K562 (cell line): ENCODE measurements around the gene SNAPC2. TPM values are rescaled to one million over a fixed set of nuclear protein-coding genes. Genes with fewer than 3 reads are reported as not detected.
A peak's percentile ranks its signal among the peaks of the same experiment; 100 is the strongest.

Experiments used
- ATAC-seq: fragments of 200-7000 bp; cut with Tn5 transposase; 3 replicates; pipeline ENCODE4 v1.9.1; 2020; ENCODE audit warnings: moderate library complexity
- BruUV-seq: library from RNA; stranded (reverse); fragments of 400-500 nt; replicated peaks from 2 replicates; lab custom pipeline; 2021; lab: Mats Ljungman, UMichigan
- CTCF ChIA-PET: fragments of 300-600 bp; formaldehyde crosslinking; extraction: SDS; loops from one replicate; lab custom pipeline; 2021; ENCODE audit warnings: low intra/inter-chr PET ratio; lab: Yijun Ruan, JAX
- POLR2A ChIA-PET: fragments of 300-600, 350-650 bp; sonication (Branson Sonifier 250); formaldehyde crosslinking; extraction: SDS; loops from one replicate; lab custom pipeline; 2021; ENCODE audit warnings: antibody characterized with exemption, inconsistent platforms; lab: Yijun Ruan, JAX
- DNase-seq, 4 experiments: peaks; one replicate each; pipeline versions ENCODE4 v3.0.0 to v3.0.0-alpha.2; 2011 to 2018; ENCODE audit warnings: low spot score in 3 of 4, mixed read lengths in 3 of 4; ENCODE audit errors: extremely low read depth in 1 of 4
- FAIRE-seq: peaks from 2 replicates; lab custom pipeline; 2011; peaks lifted over from hg19 to GRCh38; lab: Jason Lieb, UNC
- H2AFZ ChIP-seq: 2 replicates; pipeline ENCODE4 v1.6.0; 2011; ENCODE audit warnings: low read depth, low read length, control low read depth, inconsistent platforms
- H3K27ac ChIP-seq: fragments of 200-600 bp; 3 replicates; pipeline ENCODE4 v1.8.0; 2011; ENCODE audit warnings: low read depth, mild to moderate bottlenecking, control low read depth, inconsistent platforms, low read length, moderate library complexity, mixed read lengths; ENCODE audit errors: extremely low read depth
- H3K27me3 ChIP-seq, 2 experiments: fragments of 300-600 bp in 1 of 2; 2 replicates in 1 of 2; 3 replicates in 1 of 2; pipeline versions ENCODE4 v1.6.0 to v1.8.0; 2011; ENCODE audit warnings: inconsistent platforms in 2 of 2, low read length in 2 of 2, mild to moderate bottlenecking in 1 of 2, mixed read lengths in 1 of 2, moderate library complexity in 1 of 2; ENCODE audit not compliant: control insufficient read depth in 2 of 2, insufficient read depth in 2 of 2
- H3K36me3 ChIP-seq: fragments of 300-600 bp; 3 replicates; pipeline ENCODE4 v1.8.0; 2011; ENCODE audit warnings: mild to moderate bottlenecking, low read length, inconsistent platforms; ENCODE audit not compliant: control insufficient read depth, insufficient read depth
- H3K4me1 ChIP-seq, 2 experiments: fragments of 200-600 bp in 1 of 2; replicated peaks in 1 of 2; 2 replicates in 1 of 2; 3 replicates in 1 of 2; pipeline versions ENCODE4 v1.5.1 to v1.8.0; 2011; ENCODE audit warnings: inconsistent platforms in 2 of 2, low read length in 2 of 2, mild to moderate bottlenecking in 1 of 2, mixed read lengths in 1 of 2, moderate library complexity in 1 of 2; ENCODE audit not compliant: control insufficient read depth in 2 of 2, insufficient read depth in 2 of 2
- H3K4me2 ChIP-seq: 2 replicates; pipeline ENCODE4 v1.6.1; 2011; ENCODE audit warnings: low read length, control low read depth, inconsistent platforms, mixed read lengths; ENCODE audit not compliant: insufficient read depth
- H3K4me3 ChIP-seq: fragments of 200-600 bp; sonication (generic), shearing (Covaris generic); 2 replicates; pipeline ENCODE4 v1.5.1; 2016; ENCODE audit warnings: control low read depth, inconsistent platforms
- H3K79me2 ChIP-seq: fragments of 200-600 bp; 3 replicates; pipeline ENCODE4 v1.8.0; 2011; ENCODE audit warnings: low read length, inconsistent platforms; ENCODE audit not compliant: control insufficient read depth, insufficient read depth
- H3K9ac ChIP-seq, 2 experiments: 2 replicates each; pipeline versions ENCODE4 v1.6.0 to v1.6.1; 2011; ENCODE audit warnings: low read depth in 2 of 2, low read length in 2 of 2, control low read depth in 1 of 2, inconsistent platforms in 1 of 2, mild to moderate bottlenecking in 1 of 2, mixed read lengths in 1 of 2; ENCODE audit not compliant: insufficient read depth in 1 of 2
- H3K9me1 ChIP-seq: one replicate; pipeline ENCODE4 v1.6.0; 2011; ENCODE audit warnings: inconsistent platforms, mild to moderate bottlenecking, low read length, moderate library complexity; ENCODE audit not compliant: control insufficient read depth, insufficient read depth
- H3K9me3 ChIP-seq: replicated peaks from 2 replicates; pipeline ENCODE4 v1.5.1; 2011; ENCODE audit warnings: low read depth, low read length, inconsistent platforms; ENCODE audit not compliant: control insufficient read depth, insufficient read depth
- H4K20me1 ChIP-seq: replicated peaks from 2 replicates; pipeline ENCODE4 v1.6.1; 2011; ENCODE audit warnings: low read length, inconsistent platforms, mixed read lengths; ENCODE audit not compliant: control insufficient read depth, insufficient read depth
- ARID4B ChIP-seq: sonication (generic); formaldehyde crosslinking; IDR thresholded peaks from 2 replicates; pipeline ENCODE4 v1.8.0; 2022; ENCODE audit warnings: mild to moderate bottlenecking, missing genetic modification reagents
- BRF2 ChIP-seq: IDR thresholded peaks from 3 replicates; pipeline ENCODE4 v1.6.1; 2011; ENCODE audit warnings: borderline replicate concordance, mild to moderate bottlenecking; ENCODE audit not compliant: insufficient read length, insufficient read depth
- GATA2 ChIP-seq: sonication (generic); formaldehyde crosslinking; IDR thresholded peaks from 2 replicates; pipeline ENCODE4 v1.4.0; 2020; ENCODE audit warnings: mild to moderate bottlenecking, missing genetic modification reagents
- HCFC1 ChIP-seq: IDR thresholded peaks from 2 replicates; pipeline ENCODE4 v1.6.1; 2012; ENCODE audit warnings: low read depth, low read length, improper control_type of control experiment
- HDAC3 ChIP-seq: fragments of 450-650 bp; IDR thresholded peaks from 2 replicates; pipeline ENCODE4 v1.6.1; 2018; ENCODE audit warnings: borderline replicate concordance, mild to moderate bottlenecking, moderate library complexity; ENCODE audit not compliant: partially characterized antibody
- HMBOX1 ChIP-seq: sonication (generic); IDR thresholded peaks from 2 replicates; pipeline ENCODE4 v1.6.1; 2016
- MCM5 ChIP-seq: fragments of 450-650 bp; IDR thresholded peaks from 2 replicates; pipeline ENCODE4 v1.6.1; 2016; ENCODE audit warnings: low read depth
- NFXL1 ChIP-seq: fragments of 450-650 bp; formaldehyde crosslinking; IDR thresholded peaks from 2 replicates; pipeline ENCODE4 v1.4.0; 2021; ENCODE audit warnings: mild to moderate bottlenecking
- ZNF311 ChIP-seq: fragments of 250-450 bp; sonication (Bioruptor Pico); IDR thresholded peaks from 2 replicates; pipeline ENCODE4 v1.4.0; 2020; ENCODE audit warnings: mild to moderate bottlenecking, moderate library complexity
- WGBS: fragments of 100-300 bp; shearing (Covaris generic); methylation state at CpG from one replicate; pipeline ENCODE4 v1.1.6; 2016; ENCODE audit warnings: low coverage, mixed read lengths; ENCODE audit not compliant: insufficient coverage; ENCODE audit errors: missing lambda C conversion rate; 5-methylcytosine and 5-hydroxymethylcytosine counted together
- in situ Hi-C: fragments of 300-500 bp; cut with MboI; formaldehyde crosslinking; loops from 4 replicates; pipeline ENCODE4 v1.15.0; 2018; ENCODE audit warnings: inconsistent platforms, mixed read lengths
- intact Hi-C: fragments of 100-400 bp; cut with micrococcal nuclease; formaldehyde crosslinking; loops from 2 replicates; pipeline ENCODE4 v1.14.2; 2022
- polyA plus RNA-seq, 8 experiments: library from polyadenylated mRNA; depleted of rRNA in 4 of 8; stranded (reverse) in 5 of 8; unstranded in 3 of 8; fragments of >200 nt; fragmentation: Nextera tagmentation in 2 of 8; fragmentation: Illumina TruSeq in 1 of 8; extraction: Ambion mirVana in 2 of 8; extraction: Trizol in 1 of 8; gene quantifications; 2 replicates each; pipeline versions ENCODE4 v1.2.1 to v1.2.3, GENCODE V29; 2011 to 2014; ENCODE audit warnings: inconsistent platforms in 1 of 8, missing spikeins in 1 of 8
- total RNA-seq, 7 experiments: library from RNA; depleted of rRNA in 6 of 7; stranded (reverse); fragments of >200 nt in 6 of 7; fragmentation: Illumina TruSeq in 2 of 7; extraction: Trizol in 2 of 7; gene quantifications; 2 replicates each; pipeline versions ENCODE4 v1.2.1 to v1.2.3, GENCODE V29; 2011 to 2021; ENCODE audit warnings: low replicate concordance in 1 of 7
- TF ChIP-seq, protein P1 (sequence below): sonication (generic); formaldehyde crosslinking; IDR thresholded peaks from 2 replicates; pipeline ENCODE4 v1.8.0; 2022; ENCODE audit warnings: missing genetic modification reagents, mild to moderate bottlenecking, borderline replicate concordance
- TF ChIP-seq, protein P2 (sequence below): fragments of 250-450 bp; sonication (Bioruptor Pico); IDR thresholded peaks from 2 replicates; pipeline ENCODE4 v1.8.0; 2022; ENCODE audit warnings: moderate library complexity, mild to moderate bottlenecking, inconsistent platforms

Gene SNAPC2
- total and polyA plus RNA-seq, 9 of the 15 experiments (the other 6 are each of a cell fraction or from before 2014, with no cell fraction given) = 0.59 to 45.1 (median 15.3) TPM

- no peak for FAIRE-seq
- Histone ChIP-seq H3K4me2 (no peak overlapping the region), H3K9ac (peak overlapping the region in 1 of 2 experiments; percentile 2; a peak in 1 of 4 replicates), H3K4me3 (no peak overlapping the region), H3K36me3 (peaks cover 61% of the 10 kb centered on the region; the same call in 2 of the 3 replicates), H4K20me1 (no peaks in the 10 kb centered on the region), H3K27me3 (no peaks in the 10 kb centered on the region), H2AFZ (no peak overlapping the region), H3K79me2 (peaks cover 38% of the 10 kb centered on the region), H3K9me3 (no peaks in the 10 kb centered on the region), H3K27ac (no peak overlapping the region), H3K4me1 (peaks cover 7 to 92% of the 10 kb centered on the region in 2 experiments; a peak in 4 of 5 replicates), H3K9me1 (peaks cover 6% of the 10 kb centered on the region)
- no TSS peak for BruUV-seq
- WGBS = 97% methylated on average over 5 of the region's 21 CpGs
- intact Hi-C loops = no loop called here
- ChIA-PET CTCF (no interaction called here), POLR2A (interaction anchor here (0.6 kb wide), 1 partner anchor 40 kb away, joined by 3 read pairs; no protein-coding TSS in a partner anchor)
- no peak for DNase-seq
- ATAC-seq = no peak
- in situ Hi-C loops = no loop called here
- TF ChIP-seq ZNF311 (CRISPR knock-in tag) (no peak), HCFC1 (no peak), HDAC3 (no peak), ARID4B (CRISPR knock-in tag) (no peak), BRF2 (no peak), GATA2 (no peak), HMBOX1 (no peak), MCM5 (no peak), NFXL1 (no peak)
- TF ChIP-seq, protein P1, sequence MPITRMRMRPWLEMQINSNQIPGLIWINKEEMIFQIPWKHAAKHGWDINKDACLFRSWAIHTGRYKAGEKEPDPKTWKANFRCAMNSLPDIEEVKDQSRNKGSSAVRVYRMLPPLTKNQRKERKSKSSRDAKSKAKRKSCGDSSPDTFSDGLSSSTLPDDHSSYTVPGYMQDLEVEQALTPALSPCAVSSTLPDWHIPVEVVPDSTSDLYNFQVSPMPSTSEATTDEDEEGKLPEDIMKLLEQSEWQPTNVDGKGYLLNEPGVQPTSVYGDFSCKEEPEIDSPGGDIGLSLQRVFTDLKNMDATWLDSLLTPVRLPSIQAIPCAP (CRISPR knock-in tag) = no peak
- TF ChIP-seq, protein P2, sequence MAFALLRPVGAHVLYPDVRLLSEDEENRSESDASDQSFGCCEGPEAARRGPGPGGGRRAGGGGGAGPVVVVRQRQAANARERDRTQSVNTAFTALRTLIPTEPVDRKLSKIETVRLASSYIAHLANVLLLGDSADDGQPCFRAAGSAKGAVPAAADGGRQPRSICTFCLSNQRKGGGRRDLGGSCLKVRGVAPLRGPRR (CRISPR knock-in tag) = no peak
Measured at GRCh38 chr19:7909471-7910067, 10.6 kb upstream of the SNAPC2 start.
